Mucosa of rectum (tissue), 2 donors: ENCODE data around the gene DGKQ.
"Not testable (repeated sequence)": the region's sequence is repeated elsewhere in the genome, so short reads cannot be mapped to it uniquely, and the experiment has no call there.

ENCODE experiments used
- H3K27ac ChIP-seq, 2 donors: one replicate each; pipeline ENCODE4 v1.7.0; 2013; ENCODE audit warnings: inconsistent platforms in 2 of 2, low read depth in 2 of 2, low read length in 2 of 2
- H3K27me3 ChIP-seq, 2 donors: one replicate each; pipeline ENCODE4 v1.7.0; 2013; ENCODE audit warnings: low read length in 2 of 2; ENCODE audit not compliant: control insufficient read depth in 2 of 2, insufficient read depth in 2 of 2
- H3K36me3 ChIP-seq, 2 donors: one replicate each; pipeline ENCODE4 v1.7.0; 2013; ENCODE audit warnings: low read length in 2 of 2; ENCODE audit not compliant: control insufficient read depth in 2 of 2, insufficient read depth in 2 of 2
- H3K4me1 ChIP-seq, 2 donors: one replicate each; pipeline ENCODE4 v1.7.0; 2013; ENCODE audit warnings: low read length in 2 of 2, mild to moderate bottlenecking in 1 of 2; ENCODE audit not compliant: control insufficient read depth in 2 of 2, insufficient read depth in 2 of 2
- H3K4me3 ChIP-seq, 2 donors: one replicate each; pipeline ENCODE4 v1.7.0; 2013; ENCODE audit warnings: low read length in 2 of 2
- H3K9ac ChIP-seq, 2 donors: one replicate each; pipeline ENCODE4 v1.7.0; 2013; ENCODE audit warnings: low read length in 2 of 2, low read depth in 1 of 2, mild to moderate bottlenecking in 1 of 2
- H3K9me3 ChIP-seq, 2 donors: one replicate each; pipeline ENCODE4 v1.7.0; 2013; ENCODE audit warnings: low read length in 2 of 2; ENCODE audit not compliant: control insufficient read depth in 2 of 2
- donor health status: healthy.
- donor health status: Normal muscosa, but diverticular disease.

The DGKQ gene

GRCh38 chr4:1001561-1002130 lies 28.3 kb upstream of the DGKQ start:
- no peak overlapping the region for H3K4me3 ChIP-seq
- H3K36me3 ChIP-seq, result no peaks in the 10 kb centered on the region
- H3K27me3 ChIP-seq, result peaks cover 44 to 73% of the 10 kb centered on the region in 2 donors
- no peaks in the 10 kb centered on the region for H3K9me3 ChIP-seq
- H3K4me1 ChIP-seq, result peaks cover 7% of the 10 kb centered on the region in 2 donors
- no peak overlapping the region for H3K9ac ChIP-seq
- H3K27ac ChIP-seq, result no peak overlapping the region

- Histone ChIP-seq H3K27ac (no peak overlapping the region), H3K9ac (no peak overlapping the region), H3K9me3 (no peaks in the 10 kb centered on the region), H3K4me3 (no peak overlapping the region), H3K4me1 (peaks cover 7% of the 10 kb centered on the region in 2 donors), H3K36me3 (no peaks in the 10 kb centered on the region), H3K27me3 (peaks cover 42 to 76% of the 10 kb centered on the region in 2 donors)
Observed at GRCh38 chr4:1000686-1001260, 27.4 kb upstream of the DGKQ start.

GRCh38 chr4:999882-1000425 lies 26.6 kb upstream of the DGKQ start:
- no peak overlapping the region for H3K27ac ChIP-seq
- no peak overlapping the region for H3K4me3 ChIP-seq
- H3K27me3 ChIP-seq, result peaks cover 36 to 69% of the 10 kb centered on the region in 2 donors
- H3K9ac ChIP-seq, result no peak overlapping the region
- no peaks in the 10 kb centered on the region for H3K36me3 ChIP-seq
- H3K9me3 ChIP-seq, result no peaks in the 10 kb centered on the region
- H3K4me1 ChIP-seq, result peaks cover 7% of the 10 kb centered on the region in 2 donors

- H3K27me3 ChIP-seq, result peaks cover 32 to 63% of the 10 kb centered on the region in 2 donors
- not testable (repeated sequence) for H3K4me1 ChIP-seq
Observed at GRCh38 chr4:999240-999863, 26.0 kb upstream of the DGKQ start.

GRCh38 chr4:998096-998691 lies 24.8 kb upstream of the DGKQ start:
- no peak overlapping the region for H3K27ac ChIP-seq
- no peaks in the 10 kb centered on the region for H3K36me3 ChIP-seq
- H3K4me1 ChIP-seq, result peaks cover 15 to 16% of the 10 kb centered on the region in 2 donors
- H3K4me3 ChIP-seq, result no peak overlapping the region
- H3K9ac ChIP-seq, result no peak overlapping the region
- H3K9me3 ChIP-seq, result no peaks in the 10 kb centered on the region
- H3K27me3 ChIP-seq, result peaks cover 26 to 51% of the 10 kb centered on the region in 2 donors

More at GRCh38 chr4:999240-999863, 26.0 kb upstream of the DGKQ start:
- not testable (repeated sequence) for H3K9me3 ChIP-seq, H3K36me3 ChIP-seq, H3K4me3 ChIP-seq, H3K27ac ChIP-seq, H3K9ac ChIP-seq

GRCh38 chr4:997375-998071 lies 24.2 kb upstream of the DGKQ start:
- Histone ChIP-seq H3K27ac (no peak overlapping the region), H3K4me1 (peaks cover 21 to 22% of the 10 kb centered on the region in 2 donors), H3K9me3 (no peaks in the 10 kb centered on the region), H3K4me3 (no peak overlapping the region), H3K27me3 (peaks cover 26 to 49% of the 10 kb centered on the region in 2 donors), H3K36me3 (no peaks in the 10 kb centered on the region), H3K9ac (no peak overlapping the region)

- peaks cover 25 to 27% of the 10 kb centered on the region in 2 donors for H3K4me1 ChIP-seq
- H3K27ac ChIP-seq, result no peak overlapping the region
- no peak overlapping the region for H3K4me3 ChIP-seq
- no peak overlapping the region for H3K9ac ChIP-seq
- peaks cover 22 to 46% of the 10 kb centered on the region in 2 donors for H3K27me3 ChIP-seq
- no peaks in the 10 kb centered on the region for H3K9me3 ChIP-seq
- H3K36me3 ChIP-seq, result no peaks in the 10 kb centered on the region
Observed at GRCh38 chr4:996997-997374, 23.6 kb upstream of the DGKQ start.

GRCh38 chr4:996030-996996 lies 22.9 kb upstream of the DGKQ start:
- peaks cover 16 to 39% of the 10 kb centered on the region in 2 donors for H3K27me3 ChIP-seq
- H3K9ac ChIP-seq, result no peak overlapping the region
- no peak overlapping the region for H3K27ac ChIP-seq
- no peaks in the 10 kb centered on the region for H3K36me3 ChIP-seq
- H3K4me3 ChIP-seq, result no peak overlapping the region
- peaks cover 24 to 30% of the 10 kb centered on the region in 2 donors for H3K4me1 ChIP-seq
- H3K9me3 ChIP-seq, result no peaks in the 10 kb centered on the region

GRCh38 chr4:995311-996026 lies 22.1 kb upstream of the DGKQ start:
- peaks cover 14 to 30% of the 10 kb centered on the region in 2 donors for H3K27me3 ChIP-seq
- no peak overlapping the region for H3K4me3 ChIP-seq
- H3K4me1 ChIP-seq, result peaks cover 24 to 30% of the 10 kb centered on the region in 2 donors
- H3K27ac ChIP-seq, result no peak overlapping the region
- no peaks in the 10 kb centered on the region for H3K9me3 ChIP-seq
- no peak overlapping the region for H3K9ac ChIP-seq
- H3K36me3 ChIP-seq, result no peaks in the 10 kb centered on the region
